Brain microvascular endothelial cell (primary cell): ENCODE results near the gene ZDHHC8.

ENCODE experiments used
- DNase-seq: peaks from one replicate; pipeline ENCODE4 v3.0.0-alpha.2; 2020
- H3K27ac ChIP-seq: fragments of 250-450 bp; sonication (Bioruptor Pico); 2 replicates; pipeline ENCODE4 v1.5.1; 2020; ENCODE audit warnings: mild to moderate bottlenecking, moderate library complexity
- H3K27me3 ChIP-seq: fragments of 250-450 bp; sonication (Bioruptor Pico); replicated peaks from 2 replicates; pipeline ENCODE4 v1.5.1; 2020; ENCODE audit warnings: mild to moderate bottlenecking
- H3K36me3 ChIP-seq: fragments of 250-450 bp; sonication (Bioruptor Pico); replicated peaks from 2 replicates; pipeline ENCODE4 v1.5.1; 2020; ENCODE audit warnings: mild to moderate bottlenecking
- H3K4me3 ChIP-seq: 2 replicates; pipeline ENCODE4 v1.5.1; 2011; ENCODE audit warnings: low read depth, mild to moderate bottlenecking, control low read depth, low read length, moderate library complexity
- CTCF ChIP-seq: IDR thresholded peaks from 2 replicates; pipeline ENCODE4 v1.5.1; 2011; ENCODE audit warnings: low read depth, mild to moderate bottlenecking, moderate library complexity, low read length, control low read depth, inconsistent platforms; ENCODE audit errors: missing control alignments
- in situ Hi-C: cut with HindIII; loops from 2 replicates; pipeline ENCODE4 v1.10.0; 2017; ENCODE audit warnings: low sequenced_read_pairs, low pct_ligation_motif_present

ZDHHC8 gene

DNA sequence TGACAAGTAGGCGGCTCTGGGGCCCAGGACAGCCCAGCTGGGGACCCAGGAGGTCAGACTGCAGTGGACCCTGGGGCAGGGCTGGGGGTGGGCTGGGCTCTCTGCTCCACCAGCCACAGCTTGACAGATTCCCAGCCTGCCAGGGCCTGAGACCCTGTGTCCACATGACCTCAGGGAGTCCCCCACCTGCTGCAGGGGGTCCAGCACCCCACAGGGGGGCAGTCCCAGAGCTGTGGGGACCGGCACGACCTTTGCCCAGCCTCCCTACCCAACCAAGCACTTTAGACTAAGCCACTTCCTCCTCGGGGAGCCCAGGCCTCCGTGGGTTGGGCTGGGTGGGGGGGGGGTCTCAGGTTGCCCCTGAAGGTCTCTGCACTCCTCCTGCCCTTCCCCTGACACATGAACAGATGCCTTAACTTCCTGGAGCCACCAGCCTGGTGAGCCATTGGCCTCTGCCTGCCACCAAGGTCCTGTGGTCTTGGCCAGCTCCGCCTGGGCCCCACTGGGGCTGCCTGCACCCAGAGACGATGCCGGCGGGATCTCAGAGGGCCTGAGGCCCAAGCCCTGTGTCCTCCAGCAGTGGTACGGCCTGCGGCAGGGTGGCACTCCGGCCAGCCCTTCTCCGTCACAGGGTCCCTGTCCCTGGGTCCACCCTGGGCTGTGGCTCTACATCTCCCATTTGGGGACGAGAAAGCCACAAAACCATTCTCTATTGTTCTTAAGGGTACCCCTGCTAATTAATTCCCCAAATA is 15.8 kb downstream of the ZDHHC8 start:
- TF ChIP-seq CTCF, result no peak
- in situ Hi-C loops, result no loop called here
- DNase-seq, result no peak
- Histone ChIP-seq H3K36me3 (peaks cover 9% of the 10 kb centered on the region), H3K27ac (no peak overlapping the region), H3K27me3 (no peaks in the 10 kb centered on the region), H3K4me3 (no peak overlapping the region)

DNA sequence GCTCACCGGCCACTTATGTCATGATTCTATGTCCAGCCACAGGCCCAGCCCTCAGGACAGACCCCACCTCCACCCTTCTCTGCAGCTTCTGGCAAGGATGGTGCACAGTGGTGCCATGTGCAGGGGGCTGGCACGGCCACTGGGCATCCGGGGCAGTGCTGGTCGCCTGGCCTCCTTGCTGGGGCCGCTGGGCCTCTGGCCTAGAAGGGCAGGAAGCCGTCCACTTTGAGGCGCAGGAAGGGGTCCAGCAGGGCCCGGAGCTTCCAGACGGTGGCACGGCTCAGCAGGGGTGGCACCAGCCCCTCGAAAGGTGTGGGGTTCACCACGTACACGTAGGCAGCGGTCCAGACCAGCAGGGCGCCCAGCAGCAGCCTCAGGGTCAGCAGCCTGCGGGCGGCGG is 16.8 kb downstream of the ZDHHC8 start:
- H3K27me3 ChIP-seq, result no peaks in the 10 kb centered on the region
- in situ Hi-C loops, result no loop called here
- no peak overlapping the region for H3K4me3 ChIP-seq
- peaks cover 2% of the 10 kb centered on the region for H3K36me3 ChIP-seq
- TF ChIP-seq CTCF, result no peak
- DNase-seq, result no peak
- no peak overlapping the region for H3K27ac ChIP-seq

- no peak overlapping the region for H3K4me3 ChIP-seq
- no peak for DNase-seq
- no peaks in the 10 kb centered on the region for H3K27me3 ChIP-seq
- in situ Hi-C loops, result no loop called here
- H3K36me3 ChIP-seq, result no peaks in the 10 kb centered on the region
- no peak for TF ChIP-seq CTCF
- no peak overlapping the region for H3K27ac ChIP-seq
Observed at GRCh38 chr22:20149257-20150250, 17.9 kb downstream of the ZDHHC8 start.

DNA sequence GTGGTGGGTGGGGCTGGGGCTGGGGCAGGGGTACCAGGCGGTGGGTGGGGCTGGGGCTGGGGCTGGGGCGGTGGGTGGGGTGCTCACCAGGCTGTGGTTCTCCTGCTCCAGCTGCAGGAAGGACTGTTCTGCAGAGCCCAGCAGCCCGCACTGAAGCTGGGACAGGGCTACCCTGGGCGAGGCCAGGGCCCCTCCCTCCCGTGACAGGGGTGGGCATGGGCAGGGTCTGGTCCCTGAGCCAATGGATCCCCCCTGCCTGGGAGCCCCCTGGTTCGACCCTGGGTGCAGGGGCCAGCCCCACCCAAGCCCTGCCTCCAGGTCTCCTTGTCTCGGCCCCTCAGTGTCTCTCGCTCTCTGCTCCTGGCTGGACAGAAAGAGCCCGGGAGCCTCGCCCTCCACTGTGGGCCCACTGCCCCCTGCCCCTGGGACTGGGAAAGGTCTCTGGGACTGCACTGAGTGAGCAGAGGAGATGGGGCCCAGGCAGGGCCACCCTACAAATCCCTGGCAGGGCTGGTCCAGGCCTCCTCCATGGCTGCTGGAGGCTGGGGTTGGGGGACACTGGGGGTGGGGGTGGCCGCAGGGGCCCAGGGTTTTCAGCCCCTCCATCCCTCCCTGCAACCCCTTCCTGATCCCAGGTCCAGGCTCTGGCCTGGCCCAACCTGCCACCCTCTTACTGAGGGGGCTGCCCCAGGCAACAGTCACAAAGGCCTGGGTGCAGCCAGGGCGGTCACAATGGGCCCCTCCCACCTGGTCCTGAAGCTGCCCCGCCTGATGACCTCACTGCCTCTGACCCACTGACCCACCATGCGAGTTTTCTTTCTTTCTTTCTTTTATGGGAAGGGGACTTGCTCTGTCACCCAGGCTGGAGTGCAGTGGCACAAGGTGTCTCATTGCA is 19.0 kb downstream of the ZDHHC8 start, which contains the start of gene CCDC188:
Gene CCDC188 (minus strand): TSS at position 675 of the 895 bp plus-strand sequence. CDS start 69 bp downstream, at position 606.
- Histone ChIP-seq H3K27me3 (no peaks in the 10 kb centered on the region), H3K27ac (no peak within 1 kb of the TSS), H3K4me3 (no peak within 1 kb of the TSS), H3K36me3 (no peaks in the 10 kb centered on the region)
- no peak for TF ChIP-seq CTCF
- in situ Hi-C loops, result no loop called here
- DNase-seq, result no peak

DNA sequence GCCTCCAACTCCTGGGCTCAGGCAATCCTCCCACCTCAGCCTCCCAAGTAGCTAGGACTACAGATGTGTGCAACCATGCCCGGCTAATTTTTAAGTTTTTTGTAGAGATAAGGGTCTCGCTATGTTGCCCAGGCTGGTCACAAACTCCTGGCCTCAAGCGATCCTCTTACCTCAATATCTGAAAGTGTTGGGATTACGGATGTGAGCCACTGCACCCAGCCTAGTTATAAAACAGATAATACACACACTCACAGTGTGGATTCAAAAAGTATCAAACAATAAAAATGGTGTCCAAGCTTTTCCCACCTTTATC is 19.6 kb downstream of the ZDHHC8 start:
- TF ChIP-seq CTCF, result no peak
- no peaks in the 10 kb centered on the region for H3K27me3 ChIP-seq
- in situ Hi-C loops, result no loop called here
- DNase-seq, result no peak
- H3K4me3 ChIP-seq, result no peak overlapping the region
- no peak overlapping the region for H3K27ac ChIP-seq
- H3K36me3 ChIP-seq, result no peaks in the 10 kb centered on the region
